ENCODE results near the gene MYO1F.

Gene MYO1F

DNA sequence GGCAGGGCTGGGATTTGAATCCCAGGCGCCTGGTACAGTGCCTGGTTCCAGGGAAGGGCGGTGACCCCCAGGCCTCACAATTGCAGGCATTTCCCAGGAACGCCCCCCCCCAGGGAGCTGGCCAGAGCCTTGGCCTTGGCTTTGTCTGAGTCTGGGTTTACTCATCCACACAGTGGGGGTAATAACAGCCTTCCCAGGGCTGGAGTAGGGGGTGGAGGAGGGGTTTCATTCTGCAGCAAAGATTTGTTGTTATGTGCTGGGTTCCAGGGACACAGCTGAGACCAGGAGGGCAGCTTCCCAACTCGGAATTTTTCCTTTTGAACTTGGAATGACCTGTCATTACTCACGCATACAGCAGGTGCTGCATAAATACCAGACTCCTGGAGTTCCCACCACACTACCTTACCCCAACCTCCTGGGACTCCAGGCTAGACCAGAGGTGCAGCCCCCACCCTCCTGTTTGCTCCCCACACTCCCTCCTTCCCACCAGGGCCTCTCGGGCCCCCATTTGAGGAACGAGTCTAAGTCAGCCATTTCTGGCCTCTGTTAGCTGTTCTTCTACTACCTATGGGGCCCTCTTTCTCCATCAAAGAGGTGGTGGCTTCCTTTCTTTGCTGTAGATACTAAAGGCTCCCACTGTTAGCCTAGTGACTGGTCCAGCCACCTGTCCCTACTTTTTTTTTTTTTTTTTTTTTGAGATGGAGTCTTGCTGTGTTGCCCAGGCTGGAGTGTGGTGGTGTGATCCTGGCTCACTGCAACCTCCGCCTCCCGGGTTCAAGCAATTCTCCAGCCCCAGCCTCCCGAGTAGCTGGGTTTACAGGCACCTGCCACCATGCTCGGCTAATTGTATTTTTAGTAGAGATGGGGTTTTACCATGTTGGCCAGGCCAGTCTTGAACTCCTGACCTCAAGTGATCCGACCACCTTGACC, 34.9 kb upstream of the MYO1F start:
- Histone ChIP-seq H3K4me3 (replicated peaks; ENCODE audit: low read depth, low read length) (no peak overlapping the region), H3K36me3 (ENCODE audit: control insufficient read depth, insufficient read depth, low read length) (no peaks in the 10 kb centered on the region), H3K27me3 (replicated peaks; ENCODE audit: control insufficient read depth, insufficient read depth, low read length) (no peaks in the 10 kb centered on the region; the same call in 1 of the 2 replicates)
- DNase-seq (ENCODE audit: extremely low read depth, insufficient read length), result no peak
- TF ChIP-seq, protein P1, sequence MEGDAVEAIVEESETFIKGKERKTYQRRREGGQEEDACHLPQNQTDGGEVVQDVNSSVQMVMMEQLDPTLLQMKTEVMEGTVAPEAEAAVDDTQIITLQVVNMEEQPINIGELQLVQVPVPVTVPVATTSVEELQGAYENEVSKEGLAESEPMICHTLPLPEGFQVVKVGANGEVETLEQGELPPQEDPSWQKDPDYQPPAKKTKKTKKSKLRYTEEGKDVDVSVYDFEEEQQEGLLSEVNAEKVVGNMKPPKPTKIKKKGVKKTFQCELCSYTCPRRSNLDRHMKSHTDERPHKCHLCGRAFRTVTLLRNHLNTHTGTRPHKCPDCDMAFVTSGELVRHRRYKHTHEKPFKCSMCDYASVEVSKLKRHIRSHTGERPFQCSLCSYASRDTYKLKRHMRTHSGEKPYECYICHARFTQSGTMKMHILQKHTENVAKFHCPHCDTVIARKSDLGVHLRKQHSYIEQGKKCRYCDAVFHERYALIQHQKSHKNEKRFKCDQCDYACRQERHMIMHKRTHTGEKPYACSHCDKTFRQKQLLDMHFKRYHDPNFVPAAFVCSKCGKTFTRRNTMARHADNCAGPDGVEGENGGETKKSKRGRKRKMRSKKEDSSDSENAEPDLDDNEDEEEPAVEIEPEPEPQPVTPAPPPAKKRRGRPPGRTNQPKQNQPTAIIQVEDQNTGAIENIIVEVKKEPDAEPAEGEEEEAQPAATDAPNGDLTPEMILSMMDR (IDR thresholded peaks at IDR 0.05; ENCODE audit: insufficient read depth, low read length, poor library complexity, severe bottlenecking), result no peak

DNA sequence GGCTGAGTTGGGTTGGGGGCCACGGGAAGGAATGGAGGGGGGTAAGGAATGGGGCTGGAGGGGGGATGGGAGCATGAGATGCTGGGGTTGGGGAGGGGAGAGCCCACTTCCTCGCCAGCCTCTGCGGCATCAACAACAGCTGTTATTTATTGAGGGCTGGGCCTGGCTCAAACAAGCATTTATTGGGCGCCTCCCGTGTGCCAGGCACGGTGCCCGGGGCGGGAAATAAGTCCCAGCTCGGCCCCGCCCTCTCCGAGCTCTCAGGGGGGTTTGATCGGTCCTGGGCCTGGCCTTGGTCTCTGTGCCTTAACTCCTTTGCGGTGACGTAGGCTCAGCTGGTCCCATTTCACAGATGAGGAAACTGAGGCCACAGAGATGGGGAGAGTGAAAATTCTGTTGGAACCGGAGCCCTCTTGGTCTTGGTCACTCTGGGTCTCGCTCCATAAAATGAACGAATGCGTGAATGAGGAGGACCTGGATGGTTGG, 34.2 kb upstream of the MYO1F start:
- H3K27me3 ChIP-seq (replicated peaks; ENCODE audit: control insufficient read depth, insufficient read depth, low read length), result no peaks in the 10 kb centered on the region; the same call in 1 of the 2 replicates
- TF ChIP-seq, protein P1 (IDR thresholded peaks at IDR 0.05; ENCODE audit: insufficient read depth, low read length, poor library complexity, severe bottlenecking), result no peak
- H3K4me3 ChIP-seq (replicated peaks; ENCODE audit: low read depth, low read length), result no peak overlapping the region
- no peak for DNase-seq (ENCODE audit: extremely low read depth, insufficient read length)
- no peaks in the 10 kb centered on the region for H3K36me3 ChIP-seq (ENCODE audit: control insufficient read depth, insufficient read depth, low read length)

DNA sequence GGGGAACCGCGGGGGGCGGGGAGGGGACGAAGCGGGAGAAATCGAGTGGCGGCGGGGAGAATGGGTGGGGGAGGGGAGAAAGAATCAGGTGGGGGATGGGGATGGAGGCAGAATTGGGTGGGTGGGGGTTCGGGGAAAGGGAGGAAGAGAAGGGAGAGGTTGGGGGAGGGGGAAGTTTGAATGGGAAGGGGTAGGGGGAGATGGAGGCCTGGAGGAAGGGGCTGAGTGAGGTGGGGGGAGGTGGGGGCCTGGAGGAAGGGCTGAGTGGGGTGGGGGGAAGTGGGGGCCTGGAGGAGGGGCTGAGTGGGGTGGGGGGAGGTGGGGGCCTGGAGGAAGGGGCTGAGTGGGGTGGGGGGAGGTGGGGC, 33.7 kb upstream of the MYO1F start:
- H3K4me3 ChIP-seq (replicated peaks; ENCODE audit: low read depth, low read length), result no peak overlapping the region
- DNase-seq (ENCODE audit: extremely low read depth, insufficient read length), result no peak
- H3K27me3 ChIP-seq (replicated peaks; ENCODE audit: control insufficient read depth, insufficient read depth, low read length), result no peaks in the 10 kb centered on the region; the same call in 1 of the 2 replicates
- no peaks in the 10 kb centered on the region for H3K36me3 ChIP-seq (ENCODE audit: control insufficient read depth, insufficient read depth, low read length)
- TF ChIP-seq, protein P1 (IDR thresholded peaks at IDR 0.05; ENCODE audit: insufficient read depth, low read length, poor library complexity, severe bottlenecking), result no peak

DNA sequence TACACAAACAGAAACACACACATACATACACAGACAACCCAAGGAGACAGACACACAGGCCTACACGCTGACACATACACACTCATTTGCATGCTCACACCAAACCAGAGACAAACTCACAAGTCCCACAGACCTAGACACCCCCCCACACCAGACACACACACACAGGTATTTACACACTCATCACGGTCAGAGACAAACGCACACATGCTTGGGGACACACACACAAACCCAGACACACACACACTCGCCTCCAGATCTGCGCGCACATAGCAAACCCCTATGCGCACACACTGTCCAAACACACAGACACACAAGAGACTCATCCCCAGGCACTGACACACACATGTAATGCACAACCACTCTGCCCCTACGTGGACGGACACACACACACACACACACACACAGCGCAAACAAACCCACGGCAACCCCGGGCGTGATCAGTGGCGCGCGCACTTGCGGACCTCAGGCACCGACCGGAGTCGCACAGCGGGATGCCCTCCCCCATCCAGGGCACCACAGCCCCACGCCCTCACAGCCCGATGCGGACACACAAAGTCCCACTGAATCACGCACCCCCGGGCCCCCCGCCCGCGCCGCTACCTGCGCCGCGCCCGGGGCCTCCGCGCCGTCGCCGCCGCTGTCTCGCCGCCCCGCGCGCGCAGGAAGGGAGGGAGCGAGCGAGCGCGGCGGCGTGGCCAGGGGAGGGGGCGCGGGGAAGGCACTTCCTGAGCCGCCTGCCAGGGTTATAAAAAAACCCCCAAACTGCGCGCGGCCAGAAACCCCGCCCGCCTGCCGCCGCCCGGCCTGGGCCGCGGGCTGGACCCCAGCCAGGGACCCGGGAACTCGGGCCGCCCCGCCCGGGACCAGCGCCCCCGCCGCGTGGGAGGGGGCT, 33.0 kb upstream of the MYO1F start, which contains the start of gene ADAMTS10:
Gene ADAMTS10, minus strand, starts transcription at position 675 of the 895 bp plus-strand sequence. CDS start 5,005 bp downstream, outside the sequence.
- H3K4me3 ChIP-seq (replicated peaks; ENCODE audit: low read depth, low read length), result no peak within 1 kb of the TSS
- TF ChIP-seq, protein P1 (IDR thresholded peaks at IDR 0.05; ENCODE audit: insufficient read depth, low read length, poor library complexity, severe bottlenecking), result no peak
- DNase-seq (ENCODE audit: extremely low read depth, insufficient read length), result no peak
- no peaks in the 10 kb centered on the region; the same call in 1 of the 2 replicates for H3K27me3 ChIP-seq (replicated peaks; ENCODE audit: control insufficient read depth, insufficient read depth, low read length)
- no peaks in the 10 kb centered on the region for H3K36me3 ChIP-seq (ENCODE audit: control insufficient read depth, insufficient read depth, low read length)

DNA sequence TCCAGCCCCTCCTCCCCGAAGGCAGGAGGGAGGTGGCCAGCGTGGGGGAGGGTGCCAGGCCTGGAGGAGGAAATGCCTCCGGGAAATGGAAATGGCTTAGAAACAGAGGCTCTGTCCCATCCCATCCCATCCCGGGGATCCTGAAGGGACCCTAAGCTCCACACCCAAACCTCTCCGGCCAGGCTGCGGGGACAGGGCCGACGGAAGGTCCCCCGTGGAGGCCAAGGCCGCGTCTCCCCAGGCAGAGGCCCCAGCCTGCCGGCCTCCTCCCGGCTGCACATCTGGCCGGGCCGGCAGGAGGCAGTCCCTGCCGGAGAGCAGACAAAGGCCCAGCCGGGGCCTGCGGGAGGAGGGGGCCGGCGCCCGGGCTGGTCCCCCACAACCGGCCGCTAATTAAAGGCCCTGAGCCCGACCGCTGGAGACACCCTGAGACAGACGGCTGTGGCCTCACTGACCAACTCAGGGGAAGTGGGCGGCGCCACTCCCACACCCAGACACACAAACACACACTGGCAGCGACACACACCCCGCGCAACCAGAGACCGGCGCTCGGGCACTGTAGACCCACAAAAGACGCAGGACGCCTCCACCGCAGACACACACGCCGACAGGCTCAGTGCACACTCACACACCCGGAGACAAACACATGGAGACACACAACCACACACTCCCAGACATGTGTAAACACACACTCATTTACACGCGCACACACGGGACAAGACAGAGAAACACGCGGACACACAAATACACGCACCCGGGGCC, 32.2 kb upstream of the MYO1F start:
- no peaks in the 10 kb centered on the region; the same call in 1 of the 2 replicates for H3K27me3 ChIP-seq (replicated peaks; ENCODE audit: control insufficient read depth, insufficient read depth, low read length)
- H3K36me3 ChIP-seq (ENCODE audit: control insufficient read depth, insufficient read depth, low read length), result no peaks in the 10 kb centered on the region
- TF ChIP-seq, protein P1 (IDR thresholded peaks at IDR 0.05; ENCODE audit: insufficient read depth, low read length, poor library complexity, severe bottlenecking), result no peak
- no peak overlapping the region for H3K4me3 ChIP-seq (replicated peaks; ENCODE audit: low read depth, low read length)
- no peak for DNase-seq (ENCODE audit: extremely low read depth, insufficient read length)
